A549 treated with CORT108297 at 1 μM for 4 hours (cell line): ENCODE results near the gene NCR2. TPM values are rescaled to one million over a fixed set of nuclear protein-coding genes. Genes with fewer than 3 reads are reported as not detected.

ENCODE experiments used
- total RNA-seq: library from RNA; stranded (reverse); fragments of 200-300 nt; extraction: Qiagen RNA extraction; gene quantifications from 5 replicates; pipeline ENCODE4 v1.2.3, GENCODE V29; 2022

The NCR2 gene, protein sequence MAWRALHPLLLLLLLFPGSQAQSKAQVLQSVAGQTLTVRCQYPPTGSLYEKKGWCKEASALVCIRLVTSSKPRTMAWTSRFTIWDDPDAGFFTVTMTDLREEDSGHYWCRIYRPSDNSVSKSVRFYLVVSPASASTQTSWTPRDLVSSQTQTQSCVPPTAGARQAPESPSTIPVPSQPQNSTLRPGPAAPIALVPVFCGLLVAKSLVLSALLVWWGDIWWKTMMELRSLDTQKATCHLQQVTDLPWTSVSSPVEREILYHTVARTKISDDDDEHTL
- not detected in 5 replicates for total RNA-seq

DNA sequence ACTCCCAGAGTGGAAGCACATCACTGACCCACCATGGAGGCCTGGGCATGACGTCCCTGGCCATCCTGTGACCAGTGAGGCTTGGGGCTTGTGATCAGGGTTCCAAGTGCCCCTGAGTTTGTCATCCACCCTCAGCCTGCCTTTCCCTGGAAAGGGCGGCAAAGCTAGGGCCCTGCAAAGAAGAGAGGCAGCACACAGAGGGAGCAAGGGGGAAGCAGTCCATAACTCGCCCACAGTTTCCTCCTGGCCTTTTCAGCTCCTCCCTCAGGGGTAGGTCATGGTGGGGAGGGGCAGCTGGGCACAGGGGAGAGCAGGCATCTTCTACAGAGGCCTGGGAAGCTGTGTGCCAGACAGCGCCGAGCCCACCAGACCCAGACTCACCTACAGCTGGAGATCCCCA is at the start of gene NCR2:
TSS of gene NCR2 (plus strand) at position 313 of the 400 bp plus-strand sequence. CDS start 269 bp downstream, outside the sequence.

DNA sequence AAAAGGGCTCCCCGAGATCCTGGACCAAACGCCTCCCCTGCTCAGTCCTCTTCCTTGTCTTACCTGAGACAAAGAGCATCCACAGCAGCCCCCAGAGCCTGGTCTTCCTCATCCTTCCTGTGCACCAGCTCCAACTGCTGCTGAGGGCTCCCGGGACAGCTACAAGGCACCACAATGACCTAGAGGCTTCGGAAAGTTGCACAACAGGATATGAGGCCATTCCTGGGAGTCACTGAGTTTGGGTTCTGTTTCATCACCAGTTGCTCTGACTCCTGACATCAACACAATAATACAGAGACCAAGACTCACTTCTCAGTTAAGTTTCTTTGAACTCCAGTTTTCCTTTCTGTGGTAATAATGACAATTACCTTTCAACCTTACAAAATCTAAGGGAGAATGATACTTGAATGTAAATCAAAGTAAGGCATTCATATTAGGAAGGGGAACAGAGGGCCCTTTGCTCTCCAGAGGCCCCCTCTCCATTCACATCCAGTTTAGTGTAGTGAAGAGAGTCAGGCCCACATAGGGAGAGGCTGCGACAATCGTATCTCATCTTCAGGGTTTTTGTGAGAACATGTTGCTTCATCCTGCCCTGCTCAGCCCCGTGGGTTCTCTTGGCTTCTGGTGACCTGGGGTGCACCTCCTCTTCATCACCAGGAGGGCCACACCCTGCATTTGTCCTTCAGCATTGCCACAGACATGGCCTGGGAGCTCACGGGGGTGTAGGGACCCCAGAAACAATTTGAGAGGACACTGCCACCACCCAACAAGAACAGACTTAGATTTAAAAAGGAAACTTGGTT is 48.7 kb upstream of the NCR2 start, which contains the start of gene TREM1:
TSS of gene TREM1 (minus strand) at position 139 of the 803 bp plus-strand sequence. CDS start at position 112, 27 bp downstream.

Other genes starting within 250 kb of the NCR2 start
- not detected in 5 replicates for gene TREML1, start 181.3 kb upstream of the NCR2 start, total RNA-seq
- not detected in 5 replicates for gene TREM2, start 172.5 kb upstream of the NCR2 start, total RNA-seq
- not detected in 5 replicates for gene TREML2, start 134.5 kb upstream of the NCR2 start, total RNA-seq
- gene TREML4, start 107.3 kb upstream of the NCR2 start, total RNA-seq, result not detected in 5 replicates
- gene TREM1, start 48.9 kb upstream of the NCR2 start, total RNA-seq, result 0.10 to 0.23 TPM (median 0.16 TPM) in 4 of 5 replicates, not detected in the other
- gene FOXP4, start 210.8 kb downstream of the NCR2 start, total RNA-seq, result 17.4 to 26.3 TPM (median 24.9 TPM) in 5 replicates